ENCODE data around the gene RBM43.

DNA sequence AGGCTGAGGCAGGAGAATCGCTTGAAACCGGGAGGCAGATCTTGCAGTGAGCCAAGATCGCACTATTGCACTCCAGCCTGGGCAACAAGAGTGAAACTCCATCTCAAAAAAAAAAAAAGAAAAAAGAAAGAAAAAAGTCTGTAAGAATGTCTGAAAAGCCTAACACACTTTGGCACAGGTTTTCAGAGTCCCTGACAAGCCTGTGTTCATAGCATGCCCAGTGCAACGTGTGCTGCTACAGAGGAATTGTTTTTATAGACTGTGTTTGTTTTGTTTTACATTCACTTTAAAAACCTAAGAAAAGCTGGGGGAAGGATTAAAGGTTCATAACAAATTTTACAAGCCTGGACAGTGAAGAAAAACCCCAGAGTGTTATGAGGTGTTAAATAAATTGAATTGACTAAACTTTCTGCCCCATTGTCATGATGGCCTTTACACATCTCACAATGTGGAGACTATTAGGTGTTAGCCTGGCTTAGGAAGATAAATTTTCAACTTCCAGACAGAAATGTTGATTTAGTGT is 55.2 kb downstream of the RBM43 start:
- TF ChIP-seq GATA3 (IDR thresholded peaks at IDR 0.05; ENCODE audit: low read depth, low read length) (no peak), GATA2 (IDR thresholded peaks at IDR 0.05; ENCODE audit: low read depth, low read length) (no peak)

Measured in SH-SY5Y (cell line).